Endothelial cell of umbilical vein (primary cell): ENCODE measurements around the gene C3orf33.

Source experiments
- EZH2 ChIP-seq: IDR thresholded peaks from 2 replicates; pipeline ENCODE4 v1.6.1; 2012; ENCODE audit warnings: borderline replicate concordance, low read depth, mild to moderate bottlenecking, moderate library complexity, low read length, inconsistent platforms; ENCODE audit not compliant: severe bottlenecking
- POLR2A ChIP-seq: IDR thresholded peaks from 2 replicates; pipeline ENCODE4 v1.6.1; 2012; ENCODE audit warnings: low read depth, mild to moderate bottlenecking, control low read depth, low read length
- TF ChIP-seq, protein P1 (sequence below), 2 donors: IDR thresholded peaks; 1 replicate in 1 of 2; 2 replicates in 1 of 2; pipeline ENCODE4 v1.5.1; 2011; ENCODE audit warnings: low read length in 2 of 2, mild to moderate bottlenecking in 2 of 2, moderate library complexity in 2 of 2, control low read depth in 1 of 2, inconsistent platforms in 1 of 2, low read depth in 1 of 2; ENCODE audit not compliant: insufficient read depth in 1 of 2; ENCODE audit errors: extremely low read depth in 1 of 2

DNA sequence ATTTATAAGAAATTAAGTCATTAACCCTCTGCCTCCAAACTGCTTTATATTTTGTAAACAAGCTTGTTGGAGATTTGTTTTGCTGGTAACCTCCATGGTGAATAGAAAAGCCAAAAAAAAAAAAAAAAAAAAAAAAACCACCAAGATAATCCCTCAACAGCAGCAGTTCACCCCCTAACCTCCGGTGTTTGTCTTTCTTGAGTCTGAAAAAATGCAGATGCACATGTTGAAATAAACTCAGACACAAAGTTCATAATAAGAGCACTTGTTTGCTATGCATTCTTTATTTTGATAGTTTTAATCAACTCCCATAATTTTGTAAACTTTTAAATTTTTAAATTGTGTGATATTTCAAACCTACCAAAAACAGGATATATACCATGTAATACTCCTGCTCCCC is 59.4 kb downstream of the C3orf33 start:
- TF ChIP-seq, protein P1, sequence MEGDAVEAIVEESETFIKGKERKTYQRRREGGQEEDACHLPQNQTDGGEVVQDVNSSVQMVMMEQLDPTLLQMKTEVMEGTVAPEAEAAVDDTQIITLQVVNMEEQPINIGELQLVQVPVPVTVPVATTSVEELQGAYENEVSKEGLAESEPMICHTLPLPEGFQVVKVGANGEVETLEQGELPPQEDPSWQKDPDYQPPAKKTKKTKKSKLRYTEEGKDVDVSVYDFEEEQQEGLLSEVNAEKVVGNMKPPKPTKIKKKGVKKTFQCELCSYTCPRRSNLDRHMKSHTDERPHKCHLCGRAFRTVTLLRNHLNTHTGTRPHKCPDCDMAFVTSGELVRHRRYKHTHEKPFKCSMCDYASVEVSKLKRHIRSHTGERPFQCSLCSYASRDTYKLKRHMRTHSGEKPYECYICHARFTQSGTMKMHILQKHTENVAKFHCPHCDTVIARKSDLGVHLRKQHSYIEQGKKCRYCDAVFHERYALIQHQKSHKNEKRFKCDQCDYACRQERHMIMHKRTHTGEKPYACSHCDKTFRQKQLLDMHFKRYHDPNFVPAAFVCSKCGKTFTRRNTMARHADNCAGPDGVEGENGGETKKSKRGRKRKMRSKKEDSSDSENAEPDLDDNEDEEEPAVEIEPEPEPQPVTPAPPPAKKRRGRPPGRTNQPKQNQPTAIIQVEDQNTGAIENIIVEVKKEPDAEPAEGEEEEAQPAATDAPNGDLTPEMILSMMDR (IDR thresholded peaks at IDR 0.05; ENCODE audit: extremely low read depth in 1 of 2, insufficient read depth in 1 of 2, low read depth in 1 of 2, low read length in 2 of 2) = no peak
- TF ChIP-seq EZH2 (no peak), POLR2A (no peak)
